ENCODE data around the gene B3GNT9. TPM values are rescaled to one million over a fixed set of nuclear protein-coding genes. Genes with fewer than 3 reads are reported as not detected.
"Not testable (repeated sequence)": the region's sequence is repeated elsewhere in the genome, so short reads cannot be mapped to it uniquely, and the experiment has no call there.

B3GNT9 gene
- polyA plus RNA-seq, 1 donor, result 5.5 TPM

DNA sequence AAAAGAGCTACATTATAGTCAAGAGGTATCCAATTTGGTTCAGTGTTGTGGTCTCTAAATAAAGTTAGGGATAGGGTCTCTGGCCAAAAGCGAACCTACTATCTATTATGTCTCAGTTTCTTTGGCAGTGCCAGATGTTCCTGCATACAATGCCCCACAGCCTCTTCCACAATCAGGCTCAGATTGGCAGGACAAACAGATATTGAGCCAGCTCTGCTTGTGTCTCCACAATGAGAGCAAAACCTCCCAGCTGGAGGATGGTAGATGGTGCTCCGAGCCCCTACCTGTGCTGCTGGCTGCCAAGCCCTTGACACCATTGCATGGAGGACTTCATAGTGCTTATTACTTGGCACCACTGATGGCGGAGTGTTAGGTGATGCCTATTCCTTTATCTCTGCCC is 21.4 kb downstream of the B3GNT9 start:
- H3K4me3 ChIP-seq (ENCODE audit: low read length), result no peak overlapping the region
- no peaks in the 10 kb centered on the region for H3K9me3 ChIP-seq (ENCODE audit: control insufficient read depth, low read depth, low read length)
- no peak for DNase-seq
- H3K4me1 ChIP-seq (ENCODE audit: control insufficient read depth, insufficient read depth, low read length), result no peaks in the 10 kb centered on the region
- no peak overlapping the region for H3K27ac ChIP-seq (ENCODE audit: low read length)
- no peaks in the 10 kb centered on the region for H3K27me3 ChIP-seq (ENCODE audit: control insufficient read depth, insufficient read depth, low read length)
- peaks cover 59% of the 10 kb centered on the region for H3K36me3 ChIP-seq (ENCODE audit: control insufficient read depth, insufficient read depth, low read length)
- WGBS (ENCODE audit: insufficient coverage, low lambda C conversion rate), result no CpG with 5 or more reads among the region's 3 CpGs

DNA sequence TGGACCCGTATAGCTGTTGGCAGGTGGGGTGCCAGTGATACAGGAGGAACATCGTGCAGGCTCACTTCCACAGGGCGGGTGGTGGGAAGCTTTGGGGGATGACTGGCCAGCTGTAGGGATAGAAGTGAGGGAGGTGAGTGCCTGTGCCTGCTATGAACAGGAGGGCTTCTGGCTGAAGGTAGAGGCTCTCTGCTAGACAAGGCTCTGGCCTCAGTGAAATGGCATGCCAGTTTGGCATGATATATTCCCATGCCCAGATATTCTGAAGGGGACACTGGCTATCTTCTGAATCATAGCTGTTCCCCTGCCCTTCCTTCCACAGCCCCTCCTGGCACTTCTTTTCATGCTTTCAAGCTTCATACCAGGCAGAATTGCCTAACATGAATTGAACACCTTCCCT is 21.9 kb downstream of the B3GNT9 start:
- no peak overlapping the region for H3K27ac ChIP-seq (ENCODE audit: low read length)
- no peaks in the 10 kb centered on the region for H3K27me3 ChIP-seq (ENCODE audit: control insufficient read depth, insufficient read depth, low read length)
- H3K4me1 ChIP-seq (ENCODE audit: control insufficient read depth, insufficient read depth, low read length), result no peaks in the 10 kb centered on the region
- WGBS (ENCODE audit: insufficient coverage, low lambda C conversion rate), result no CpG with 5 or more reads among the region's 3 CpGs
- no peak for DNase-seq
- H3K36me3 ChIP-seq (ENCODE audit: control insufficient read depth, insufficient read depth, low read length), result peaks cover 57% of the 10 kb centered on the region
- H3K4me3 ChIP-seq (ENCODE audit: low read length), result no peak overlapping the region
- no peaks in the 10 kb centered on the region for H3K9me3 ChIP-seq (ENCODE audit: control insufficient read depth, low read depth, low read length)

DNA sequence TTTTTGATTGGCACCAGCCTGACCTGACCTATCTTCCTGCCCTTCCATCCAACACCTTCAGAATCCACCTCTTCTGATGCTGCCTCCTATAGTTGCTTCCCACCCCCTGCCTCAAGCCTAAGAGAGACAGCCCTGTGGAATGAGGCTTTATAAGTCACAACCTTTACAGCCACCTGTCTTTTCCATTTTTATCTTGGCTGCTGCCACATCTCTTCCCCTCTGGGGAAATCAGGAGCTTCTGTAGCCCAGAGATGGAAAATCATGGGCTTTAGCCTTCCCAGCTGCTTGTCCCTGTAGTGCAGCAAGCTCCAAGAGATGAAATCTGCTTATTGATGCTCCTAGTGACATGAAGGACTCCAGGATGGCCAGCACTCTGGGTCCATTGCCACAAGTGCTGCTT is 22.4 kb downstream of the B3GNT9 start:
- H3K4me1 ChIP-seq (ENCODE audit: control insufficient read depth, insufficient read depth, low read length), result no peaks in the 10 kb centered on the region
- H3K4me3 ChIP-seq (ENCODE audit: low read length), result no peak overlapping the region
- no peak for DNase-seq
- no peaks in the 10 kb centered on the region for H3K9me3 ChIP-seq (ENCODE audit: control insufficient read depth, low read depth, low read length)
- no peaks in the 10 kb centered on the region for H3K27me3 ChIP-seq (ENCODE audit: control insufficient read depth, insufficient read depth, low read length)
- no peak overlapping the region for H3K27ac ChIP-seq (ENCODE audit: low read length)
- peaks cover 60% of the 10 kb centered on the region for H3K36me3 ChIP-seq (ENCODE audit: control insufficient read depth, insufficient read depth, low read length)

DNA sequence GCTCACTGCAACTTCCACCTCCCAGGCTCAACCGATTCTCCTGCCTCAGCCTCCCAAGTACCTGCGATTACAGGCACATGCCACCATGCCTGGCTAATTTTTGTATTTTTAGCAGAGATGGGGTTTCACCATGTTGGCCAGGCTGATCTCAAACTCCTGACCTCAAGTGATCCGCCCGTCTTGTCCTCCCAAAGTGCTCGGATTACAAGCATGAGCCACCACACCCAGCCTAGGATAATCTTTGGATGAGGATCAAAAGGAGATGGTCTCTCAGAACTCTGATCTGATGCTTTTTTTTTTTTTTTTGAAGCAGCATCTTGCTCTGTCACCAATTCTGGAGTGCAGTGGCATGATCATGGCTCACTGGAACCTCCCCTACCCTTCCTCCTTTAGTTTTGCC is 28.0 kb downstream of the B3GNT9 start:
- H3K27ac ChIP-seq (ENCODE audit: low read length); H3K27me3 ChIP-seq (ENCODE audit: control insufficient read depth, insufficient read depth, low read length); DNase-seq; H3K4me1 ChIP-seq (ENCODE audit: control insufficient read depth, insufficient read depth, low read length); H3K4me3 ChIP-seq (ENCODE audit: low read length); H3K9me3 ChIP-seq (ENCODE audit: control insufficient read depth, low read depth, low read length): not testable (repeated sequence)
- H3K36me3 ChIP-seq (ENCODE audit: control insufficient read depth, insufficient read depth, low read length), result peaks cover 48% of the 10 kb centered on the region
- WGBS (ENCODE audit: insufficient coverage, low lambda C conversion rate), result 92% methylated on average over 2 of the region's 5 CpGs

- H3K4me1 ChIP-seq (ENCODE audit: control insufficient read depth, insufficient read depth, low read length), result no peaks in the 10 kb centered on the region
- H3K9me3 ChIP-seq (ENCODE audit: control insufficient read depth, low read depth, low read length), result no peaks in the 10 kb centered on the region
- no peak overlapping the region for H3K4me3 ChIP-seq (ENCODE audit: low read length)
- no peak for DNase-seq
- H3K27ac ChIP-seq (ENCODE audit: low read length), result no peak overlapping the region
- H3K36me3 ChIP-seq (ENCODE audit: control insufficient read depth, insufficient read depth, low read length), result peaks cover 40% of the 10 kb centered on the region
- no CpG with 5 or more reads among the region's 5 CpGs for WGBS (ENCODE audit: insufficient coverage, low lambda C conversion rate)
- no peaks in the 10 kb centered on the region for H3K27me3 ChIP-seq (ENCODE audit: control insufficient read depth, insufficient read depth, low read length)
These were observed 30.8 kb downstream of the B3GNT9 start for GRCh38 chr16:67120025-67120424.

DNA sequence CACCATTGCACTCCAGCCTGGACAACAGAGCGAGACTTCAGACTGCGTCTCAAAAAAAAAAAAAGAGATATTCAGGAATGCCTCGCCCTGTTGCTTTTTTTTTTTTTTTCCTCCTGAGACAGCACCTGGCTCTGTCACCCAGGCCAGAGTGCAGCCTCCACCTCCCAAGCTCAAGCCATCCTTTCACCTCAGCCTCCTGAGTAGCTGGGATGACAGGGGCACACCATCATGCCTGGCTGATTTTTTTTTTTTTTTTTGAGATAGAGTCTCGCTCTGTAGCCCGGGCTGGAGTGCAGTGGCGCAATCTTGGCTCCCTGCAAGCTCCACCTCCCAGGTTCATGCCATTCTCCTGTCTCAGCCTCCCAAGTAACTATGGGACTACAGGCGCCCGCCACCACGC is 33.1 kb downstream of the B3GNT9 start:
- Histone ChIP-seq H3K4me1 (ENCODE audit: control insufficient read depth, insufficient read depth, low read length) (no peaks in the 10 kb centered on the region), H3K4me3 (ENCODE audit: low read length) (no peak overlapping the region), H3K36me3 (ENCODE audit: control insufficient read depth, insufficient read depth, low read length) (peaks cover 25% of the 10 kb centered on the region), H3K9me3 (ENCODE audit: control insufficient read depth, low read depth, low read length) (no peaks in the 10 kb centered on the region), H3K27me3 (ENCODE audit: control insufficient read depth, insufficient read depth, low read length) (no peaks in the 10 kb centered on the region), H3K27ac (ENCODE audit: low read length) (no peak overlapping the region)
- WGBS (ENCODE audit: insufficient coverage, low lambda C conversion rate), result no CpG with 5 or more reads among the region's 9 CpGs
- no peak for DNase-seq

DNA sequence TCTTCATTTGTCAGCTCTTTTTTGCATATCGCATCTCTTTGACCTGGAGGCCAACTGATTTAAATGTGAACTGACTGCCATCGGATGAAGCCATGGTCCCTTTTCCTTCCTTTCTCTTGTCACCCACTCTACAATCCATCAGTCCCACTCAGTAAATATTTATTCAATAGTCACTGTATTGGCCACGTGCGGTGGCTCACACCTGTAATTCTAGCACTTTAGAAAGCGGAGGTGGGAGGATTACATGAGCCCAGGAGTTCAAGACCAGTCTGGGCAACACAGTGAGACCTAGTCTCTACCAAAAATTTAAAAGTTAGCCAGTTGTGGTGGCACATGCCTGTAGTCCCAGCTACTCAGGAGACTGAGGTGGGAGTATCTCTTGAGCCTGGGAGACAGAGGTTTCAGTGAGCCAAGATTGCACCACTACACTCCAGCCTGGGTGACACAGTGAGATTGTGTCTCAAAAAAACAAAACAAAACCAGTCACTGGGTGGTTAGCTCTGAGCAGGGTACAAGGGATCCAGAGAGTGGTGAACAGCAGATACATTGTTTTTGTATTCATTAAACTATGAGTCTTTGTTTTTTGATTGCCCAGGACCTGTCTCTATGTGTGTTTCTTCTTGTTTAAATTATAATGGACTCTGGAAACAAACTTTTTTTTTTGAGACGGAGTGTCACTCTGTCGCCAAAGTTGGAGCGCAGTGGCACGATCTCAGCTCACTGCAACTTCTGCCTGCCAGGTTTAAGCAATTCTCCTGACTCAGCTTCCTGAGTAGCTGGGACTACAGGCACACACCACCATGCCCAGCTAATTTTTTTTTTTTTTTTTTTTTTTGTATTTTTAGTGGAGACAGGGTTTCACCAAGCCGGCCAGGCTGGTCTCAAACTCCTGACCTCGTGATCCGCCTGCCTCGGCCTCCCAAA is 34.1 kb downstream of the B3GNT9 start:
- DNase-seq, result no peak
- peaks cover 17% of the 10 kb centered on the region for H3K36me3 ChIP-seq (ENCODE audit: control insufficient read depth, insufficient read depth, low read length)
- H3K9me3 ChIP-seq (ENCODE audit: control insufficient read depth, low read depth, low read length), result no peaks in the 10 kb centered on the region
- H3K27ac ChIP-seq (ENCODE audit: low read length), result no peak overlapping the region
- no peaks in the 10 kb centered on the region for H3K4me1 ChIP-seq (ENCODE audit: control insufficient read depth, insufficient read depth, low read length)
- no peak overlapping the region for H3K4me3 ChIP-seq (ENCODE audit: low read length)
- 100% methylated on average over 1 of the region's 13 CpGs for WGBS (ENCODE audit: insufficient coverage, low lambda C conversion rate)
- no peaks in the 10 kb centered on the region for H3K27me3 ChIP-seq (ENCODE audit: control insufficient read depth, insufficient read depth, low read length)

DNA sequence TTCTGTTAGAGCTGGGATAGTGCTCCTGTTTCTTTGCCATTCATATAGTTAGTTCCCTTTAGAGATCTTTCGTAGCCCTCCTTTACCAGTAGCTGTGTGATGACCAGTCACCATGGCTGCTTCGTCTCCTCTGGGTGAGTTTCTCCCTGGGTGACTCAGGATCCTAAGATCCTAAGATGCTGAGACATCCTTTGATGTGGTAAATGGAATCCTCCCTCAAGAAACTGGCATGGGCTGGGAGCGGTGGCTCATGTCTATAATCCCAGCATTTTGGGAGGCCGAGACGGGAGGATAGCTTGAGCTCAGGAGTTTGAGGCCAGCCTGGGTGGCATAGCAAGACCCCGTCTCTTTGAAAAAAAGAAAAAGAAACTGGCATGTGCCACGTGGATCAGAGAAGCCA is 35.2 kb downstream of the B3GNT9 start:
- no peak for DNase-seq
- no peaks in the 10 kb centered on the region for H3K27me3 ChIP-seq (ENCODE audit: control insufficient read depth, insufficient read depth, low read length)
- 100% methylated on average over 1 of the region's 7 CpGs for WGBS (ENCODE audit: insufficient coverage, low lambda C conversion rate)
- H3K36me3 ChIP-seq (ENCODE audit: control insufficient read depth, insufficient read depth, low read length), result peaks cover 13% of the 10 kb centered on the region
- H3K9me3 ChIP-seq (ENCODE audit: control insufficient read depth, low read depth, low read length), result no peaks in the 10 kb centered on the region
- H3K27ac ChIP-seq (ENCODE audit: low read length), result no peak overlapping the region
- no peaks in the 10 kb centered on the region for H3K4me1 ChIP-seq (ENCODE audit: control insufficient read depth, insufficient read depth, low read length)
- H3K4me3 ChIP-seq (ENCODE audit: low read length), result no peak overlapping the region

DNA sequence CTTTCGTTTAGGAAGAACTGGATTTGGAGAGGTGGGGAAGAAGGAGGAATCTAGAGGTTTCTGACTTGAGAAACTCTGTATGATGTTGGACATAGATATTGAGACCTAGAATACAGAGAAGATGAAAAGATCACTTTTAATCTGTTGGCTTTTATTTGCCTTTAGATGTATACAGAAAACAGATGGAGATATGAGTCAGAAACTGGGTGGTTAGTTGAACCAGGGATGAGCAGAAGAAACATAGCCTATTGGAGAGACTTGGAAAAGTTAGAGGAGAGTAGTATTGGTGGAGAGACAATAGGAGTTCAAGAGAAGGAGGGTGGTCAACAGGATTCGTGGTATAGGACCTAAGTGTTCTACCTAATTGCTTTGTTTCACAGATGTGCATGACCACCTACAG is 36.0 kb downstream of the B3GNT9 start:
- WGBS (ENCODE audit: insufficient coverage, low lambda C conversion rate), result 86% methylated on average over 1 of the region's 2 CpGs
- Histone ChIP-seq H3K4me1 (ENCODE audit: control insufficient read depth, insufficient read depth, low read length) (no peaks in the 10 kb centered on the region), H3K9me3 (ENCODE audit: control insufficient read depth, low read depth, low read length) (no peaks in the 10 kb centered on the region), H3K4me3 (ENCODE audit: low read length) (no peak overlapping the region), H3K27ac (ENCODE audit: low read length) (no peak overlapping the region), H3K36me3 (ENCODE audit: control insufficient read depth, insufficient read depth, low read length) (peaks cover 5% of the 10 kb centered on the region), H3K27me3 (ENCODE audit: control insufficient read depth, insufficient read depth, low read length) (no peaks in the 10 kb centered on the region)
- no peak for DNase-seq

DNA sequence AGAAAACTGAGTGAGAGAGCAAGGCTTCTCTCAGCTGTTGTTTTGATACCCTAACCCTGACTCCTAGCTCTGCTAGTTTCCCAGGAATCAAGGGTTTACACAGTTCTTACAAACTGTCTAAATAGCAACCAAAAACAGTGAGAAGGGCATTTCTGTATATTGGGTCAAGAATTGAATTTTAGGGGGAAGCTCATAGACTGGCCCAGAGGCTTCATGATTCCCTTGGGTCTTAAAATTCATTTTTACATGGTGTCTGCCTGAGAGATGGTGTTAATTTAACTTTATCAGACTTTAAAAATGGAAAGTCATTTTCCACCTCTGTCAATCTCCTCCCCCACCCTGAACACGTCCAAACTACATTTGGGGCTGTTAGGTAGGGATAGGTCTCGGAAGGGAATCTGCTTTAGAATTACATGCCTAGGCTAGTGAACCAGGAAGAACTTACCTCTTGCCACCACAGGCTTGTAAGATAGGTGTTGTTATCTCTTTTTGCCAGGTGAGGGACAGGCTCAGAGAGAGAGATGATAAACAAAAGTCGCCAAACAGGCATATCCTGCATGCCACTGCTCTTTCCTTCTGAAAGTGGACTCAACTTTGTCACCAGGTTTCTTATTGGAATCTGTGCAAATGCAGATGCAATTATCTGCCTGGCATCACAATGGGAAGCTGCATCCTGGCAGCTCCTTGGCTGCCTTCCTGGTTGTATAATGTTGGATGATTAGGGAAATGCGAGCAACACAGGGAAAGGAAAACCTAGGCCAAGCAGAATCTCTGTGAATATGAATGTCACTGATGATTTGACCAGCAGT is 38.0 kb downstream of the B3GNT9 start:
- Histone ChIP-seq H3K27ac (ENCODE audit: low read length) (no peak overlapping the region), H3K4me1 (ENCODE audit: control insufficient read depth, insufficient read depth, low read length) (peaks cover 7% of the 10 kb centered on the region), H3K27me3 (ENCODE audit: control insufficient read depth, insufficient read depth, low read length) (no peaks in the 10 kb centered on the region), H3K36me3 (ENCODE audit: control insufficient read depth, insufficient read depth, low read length) (peaks cover 3% of the 10 kb centered on the region), H3K9me3 (ENCODE audit: control insufficient read depth, low read depth, low read length) (no peaks in the 10 kb centered on the region), H3K4me3 (ENCODE audit: low read length) (no peak overlapping the region)
- DNase-seq, result peak in 1 of 2 donors; percentile 35
- 70% methylated on average over 2 of the region's 4 CpGs for WGBS (ENCODE audit: insufficient coverage, low lambda C conversion rate)

All from large intestine (tissue), 3 donors.